ENCODE measurements around the gene SUSD6. TPM values are rescaled to one million over a fixed set of nuclear protein-coding genes. Genes with fewer than 3 reads are reported as not detected.

The SUSD6 gene
- total and polyA plus RNA-seq, 2 donors from 2014 or later = 14.3 to 84.2 TPM

- TF ChIP-seq CTCF (IDR thresholded peaks at IDR 0.05; ENCODE audit: borderline replicate concordance, extremely low read depth, insufficient read depth) = no peak
- peaks cover 4 to 45% (median 35%) of the 10 kb centered on the region in 3 donors for H3K4me1 ChIP-seq (ENCODE audit: control insufficient read depth in 2 of 3, insufficient read depth in 2 of 3, low read depth in 1 of 3, low read length in 3 of 3)
- peaks cover 0 to 8% (median 5%) of the 10 kb centered on the region in 3 donors for H3K36me3 ChIP-seq (ENCODE audit: control insufficient read depth in 2 of 3, insufficient read depth in 3 of 3, low read length in 3 of 3)
- no peak for DNase-seq
- H3K4me3 ChIP-seq (ENCODE audit: low read length in 3 of 3) = no peak overlapping the region
- no peaks in the 10 kb centered on the region for H3K27me3 ChIP-seq (ENCODE audit: control insufficient read depth, insufficient read depth, low read length)
- H3K27ac ChIP-seq (ENCODE audit: low read depth in 2 of 2, low read length in 2 of 2) = no peak overlapping the region
- H3K9ac ChIP-seq (ENCODE audit: low read length in 3 of 3) = no peak overlapping the region
- intact Hi-C loops (cut with DNase I) = no loop called here
- FAIRE-seq = no peak
- H3K9me3 ChIP-seq (ENCODE audit: control insufficient read depth in 2 of 3, insufficient read depth in 1 of 3, low read length in 3 of 3) = no peaks in the 10 kb centered on the region
Measured at GRCh38 chr14:69700575-69700974, 89.2 kb downstream of the SUSD6 start.

DNA sequence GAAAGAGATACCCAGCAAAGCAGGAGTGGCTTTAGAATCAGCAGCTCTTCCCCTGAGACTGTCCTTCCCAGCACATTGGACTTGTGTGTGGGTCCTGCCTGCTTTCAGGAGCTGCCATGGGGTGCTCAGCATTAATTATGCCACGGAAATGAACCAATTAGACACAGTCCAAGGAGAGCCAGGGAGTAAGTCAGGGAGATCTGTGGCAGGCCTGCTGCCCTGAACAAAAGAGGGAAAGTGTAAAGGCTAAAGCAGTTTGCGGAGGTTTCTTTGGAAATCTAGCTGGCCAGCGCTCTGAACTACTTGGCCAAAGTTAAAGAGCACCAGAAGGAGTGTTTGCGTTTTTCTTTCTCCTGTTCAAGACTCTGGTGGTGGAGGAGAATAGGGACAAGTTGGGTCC lies 89.9 kb downstream of the SUSD6 start:
- intact Hi-C loops (cut with DNase I) = no loop called here
- Histone ChIP-seq H3K9ac (ENCODE audit: low read length in 3 of 3) (no peak overlapping the region), H3K27me3 (ENCODE audit: control insufficient read depth, insufficient read depth, low read length) (no peaks in the 10 kb centered on the region), H3K4me1 (ENCODE audit: control insufficient read depth in 2 of 3, insufficient read depth in 2 of 3, low read depth in 1 of 3, low read length in 3 of 3) (peaks cover under 1 to 38% (median 29%) of the 10 kb centered on the region in 3 donors), H3K36me3 (ENCODE audit: control insufficient read depth in 2 of 3, insufficient read depth in 3 of 3, low read length in 3 of 3) (peaks cover 0 to 8% (median 5%) of the 10 kb centered on the region in 3 donors), H3K4me3 (ENCODE audit: low read length in 3 of 3) (no peak overlapping the region), H3K9me3 (ENCODE audit: control insufficient read depth in 2 of 3, insufficient read depth in 1 of 3, low read length in 3 of 3) (no peaks in the 10 kb centered on the region), H3K27ac (ENCODE audit: low read depth in 2 of 2, low read length in 2 of 2) (no peak overlapping the region)
- DNase-seq = no peak
- no peak for FAIRE-seq
- TF ChIP-seq CTCF (IDR thresholded peaks at IDR 0.05; ENCODE audit: borderline replicate concordance, extremely low read depth, insufficient read depth) = no peak

DNA sequence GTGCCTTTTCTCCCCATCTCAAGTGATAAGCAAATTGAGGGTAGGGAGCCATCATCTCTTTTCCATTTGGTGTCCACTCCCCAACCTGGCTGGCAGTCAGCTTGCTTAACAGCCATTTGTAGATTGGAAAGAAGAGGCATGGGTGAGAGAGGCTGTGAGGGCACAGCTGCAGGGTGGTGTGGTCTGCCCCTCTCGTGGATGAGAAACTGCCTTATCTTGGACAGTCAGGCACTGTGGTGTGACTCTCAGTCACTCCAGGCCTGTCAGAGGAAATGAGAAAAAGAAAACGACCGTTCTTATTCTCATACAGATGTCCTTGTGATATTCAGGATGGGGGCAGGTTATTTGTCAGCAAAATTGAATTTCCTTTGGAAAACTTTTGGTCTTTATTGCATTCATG lies 90.5 kb downstream of the SUSD6 start:
- no peaks in the 10 kb centered on the region for H3K27me3 ChIP-seq (ENCODE audit: control insufficient read depth, insufficient read depth, low read length)
- peaks cover 0 to 8% (median 5%) of the 10 kb centered on the region in 3 donors for H3K36me3 ChIP-seq (ENCODE audit: control insufficient read depth in 2 of 3, insufficient read depth in 3 of 3, low read length in 3 of 3)
- H3K4me1 ChIP-seq (ENCODE audit: control insufficient read depth in 2 of 3, insufficient read depth in 2 of 3, low read depth in 1 of 3, low read length in 3 of 3) = peaks cover 0 to 32% (median 26%) of the 10 kb centered on the region in 3 donors
- intact Hi-C loops (cut with DNase I) = no loop called here
- no peaks in the 10 kb centered on the region for H3K9me3 ChIP-seq (ENCODE audit: control insufficient read depth in 2 of 3, insufficient read depth in 1 of 3, low read length in 3 of 3)
- DNase-seq = no peak
- no peak overlapping the region for H3K27ac ChIP-seq (ENCODE audit: low read depth in 2 of 2, low read length in 2 of 2)
- FAIRE-seq = no peak
- no peak overlapping the region for H3K9ac ChIP-seq (ENCODE audit: low read length in 3 of 3)
- no peak overlapping the region for H3K4me3 ChIP-seq (ENCODE audit: low read length in 3 of 3)
- TF ChIP-seq CTCF (IDR thresholded peaks at IDR 0.05; ENCODE audit: borderline replicate concordance, extremely low read depth, insufficient read depth) = no peak

All from kidney (tissue), 14 donors.